H1 (cell line): ENCODE data around the gene RIBC2. TPM values are rescaled to one million over a fixed set of nuclear protein-coding genes. Genes with fewer than 3 reads are reported as not detected.

ENCODE experiments used
- CTCF ChIA-PET: fragments of 300-600 bp; sonication (Branson Sonifier 250); formaldehyde crosslinking; loops from one replicate; lab custom pipeline; 2021; ENCODE audit not compliant: partially characterized antibody; lab: Charles Lee
- POLR2A ChIA-PET: fragments of 300-600 bp; sonication (Branson Sonifier 250); formaldehyde crosslinking; loops from one replicate; lab custom pipeline; 2021; ENCODE audit warnings: inconsistent platforms; ENCODE audit not compliant: partially characterized antibody; lab: Charles Lee
- DNase-seq, 2 experiments: peaks; one replicate each; pipeline versions ENCODE4 v3.0.0 to v3.0.0-alpha.2; 2010 to 2022; ENCODE audit warnings: low spot score in 2 of 2, low read depth in 1 of 2, mixed read lengths in 1 of 2
- FAIRE-seq: peaks from 2 replicates; lab custom pipeline; 2011; peaks lifted over from hg19 to GRCh38; lab: Jason Lieb, UNC
- H2AFZ ChIP-seq: 2 replicates; pipeline ENCODE4 v1.8.1; 2012; ENCODE audit warnings: low read length, inconsistent platforms
- H2AK5ac ChIP-seq: 2 replicates; pipeline ENCODE4 v1.6.1; 2013; ENCODE audit warnings: low read depth, low read length
- H2BK120ac ChIP-seq: replicated peaks from 2 replicates; pipeline ENCODE3; 2013; ENCODE audit warnings: low read depth, low read length, inconsistent platforms
- H2BK12ac ChIP-seq: 2 replicates; pipeline ENCODE4 v1.6.1; 2013; ENCODE audit warnings: low read depth, low read length
- H2BK15ac ChIP-seq: 2 replicates; pipeline ENCODE4 v1.6.1; 2013; ENCODE audit warnings: low read length
- H2BK20ac ChIP-seq: 2 replicates; pipeline ENCODE4 v1.6.1; 2013; ENCODE audit warnings: low read length
- H2BK5ac ChIP-seq: 2 replicates; pipeline ENCODE4 v1.6.1; 2013; ENCODE audit warnings: low read depth, low read length
- H3K14ac ChIP-seq: 2 replicates; pipeline ENCODE4 v1.6.1; 2013; ENCODE audit warnings: inconsistent platforms; ENCODE audit not compliant: insufficient read length
- H3K18ac ChIP-seq: 2 replicates; pipeline ENCODE4 v1.6.1; 2013; ENCODE audit warnings: low read length; ENCODE audit errors: extremely low read depth
- H3K23ac ChIP-seq: 2 replicates; pipeline ENCODE4 v1.6.1; 2013; ENCODE audit warnings: inconsistent platforms; ENCODE audit not compliant: insufficient read length
- H3K23me2 ChIP-seq: 2 replicates; pipeline ENCODE4 v1.6.1; 2013; ENCODE audit warnings: low read depth, low read length
- H3K27ac ChIP-seq: 2 replicates; pipeline ENCODE4 v1.6.1; 2011; ENCODE audit warnings: low read depth, low read length, inconsistent platforms
- H3K27me3 ChIP-seq, 4 experiments: replicated peaks in 1 of 4; 1 replicate in 1 of 4; 2 replicates in 3 of 4; pipeline versions ENCODE4 v1.6.1 to v1.8.1; 2011 to 2013; ENCODE audit warnings: low read length in 3 of 4, mild to moderate bottlenecking in 3 of 4, inconsistent platforms in 2 of 4, mixed read lengths in 2 of 4, moderate library complexity in 1 of 4; ENCODE audit not compliant: control insufficient read depth in 3 of 4, insufficient read depth in 3 of 4; ENCODE audit errors: extremely low read depth in 1 of 4
- H3K36me3 ChIP-seq, 4 experiments: 2 replicates each; pipeline versions ENCODE4 v1.6.1 to v1.8.1; 2011 to 2013; ENCODE audit warnings: mild to moderate bottlenecking in 4 of 4, low read length in 3 of 4, moderate library complexity in 2 of 4, control low read depth in 1 of 4, inconsistent platforms in 1 of 4; ENCODE audit not compliant: insufficient read depth in 4 of 4, control insufficient read depth in 2 of 4
- H3K4ac ChIP-seq: replicated peaks from 2 replicates; pipeline ENCODE3; 2013; ENCODE audit warnings: low read length, low read depth, mixed read lengths, inconsistent platforms; ENCODE audit not compliant: insufficient read length
- H3K4me1 ChIP-seq, 4 experiments: replicated peaks in 1 of 4; 1 replicate in 1 of 4; 2 replicates in 3 of 4; pipeline versions ENCODE4 v1.6.1 to v1.8.1; 2011 to 2013; ENCODE audit warnings: low read length in 3 of 4, inconsistent platforms in 2 of 4, mixed read lengths in 1 of 4; ENCODE audit not compliant: insufficient read depth in 4 of 4, control insufficient read depth in 3 of 4
- H3K4me2 ChIP-seq, 2 experiments: 2 replicates each; pipeline versions ENCODE4 v1.6.1 to v1.8.1; 2011 to 2013; ENCODE audit warnings: low read depth in 2 of 2, low read length in 2 of 2, control low read depth in 1 of 2, inconsistent platforms in 1 of 2, mild to moderate bottlenecking in 1 of 2; ENCODE audit not compliant: insufficient read depth in 1 of 2
- H3K4me3 ChIP-seq, 4 experiments: fragments of 200-600, 300-600 bp in 1 of 4; sonication (generic), shearing (Covaris generic), sonication (Bioruptor Twin) in 1 of 4; 2 replicates each; pipeline versions ENCODE4 v1.5.1 to v1.8.1; 2011 to 2016; ENCODE audit warnings: low read length in 4 of 4, low read depth in 3 of 4, control low read depth in 2 of 4, inconsistent platforms in 2 of 4, mild to moderate bottlenecking in 2 of 4, mixed read lengths in 1 of 4, moderate library complexity in 1 of 4; ENCODE audit not compliant: insufficient read depth in 2 of 4; ENCODE audit errors: extremely low read depth in 1 of 4
- H3K56ac ChIP-seq: replicated peaks from 2 replicates; pipeline ENCODE3; 2013; ENCODE audit warnings: low read depth, mild to moderate bottlenecking, mixed read lengths, low read length, inconsistent platforms; ENCODE audit not compliant: insufficient read length
- H3K79me1 ChIP-seq: 2 replicates; pipeline ENCODE4 v1.6.1; 2013; ENCODE audit warnings: low read depth, low read length, control low read depth
- H3K79me2 ChIP-seq, 2 experiments: 2 replicates each; pipeline versions ENCODE4 v1.6.1 to v1.8.1; 2012 to 2013; ENCODE audit warnings: low read length in 2 of 2, mild to moderate bottlenecking in 2 of 2, inconsistent platforms in 1 of 2; ENCODE audit not compliant: insufficient read depth in 2 of 2, control insufficient read depth in 1 of 2
- H3K9ac ChIP-seq, 4 experiments: replicated peaks in 1 of 4; 1 replicate in 1 of 4; 2 replicates in 3 of 4; pipeline versions ENCODE4 v1.6.1 to v1.8.1; 2011 to 2013; ENCODE audit warnings: low read depth in 3 of 4, low read length in 3 of 4, control low read depth in 2 of 4, mild to moderate bottlenecking in 2 of 4, moderate library complexity in 2 of 4, inconsistent platforms in 1 of 4; ENCODE audit errors: extremely low read depth in 1 of 4
- H3K9me3 ChIP-seq, 2 experiments: 2 replicates each; pipeline versions ENCODE4 v1.6.1 to v1.8.1; 2012 to 2013; ENCODE audit warnings: mild to moderate bottlenecking in 2 of 2, moderate library complexity in 2 of 2, control low read depth in 1 of 2, inconsistent platforms in 1 of 2, low read depth in 1 of 2, low read length in 1 of 2, mixed read lengths in 1 of 2; ENCODE audit not compliant: insufficient read depth in 2 of 2
- H4K20me1 ChIP-seq, 2 experiments: replicated peaks in 1 of 2; 2 replicates each; pipeline versions ENCODE3 to v1.8.1; 2011 to 2013; ENCODE audit warnings: inconsistent platforms in 2 of 2, low read length in 2 of 2, mild to moderate bottlenecking in 1 of 2; ENCODE audit not compliant: insufficient read depth in 2 of 2, control insufficient read depth in 1 of 2
- H4K5ac ChIP-seq: 2 replicates; pipeline ENCODE4 v1.6.1; 2013; ENCODE audit warnings: low read length, low read depth, mixed read lengths, inconsistent platforms; ENCODE audit not compliant: insufficient read length
- H4K8ac ChIP-seq: 2 replicates; pipeline ENCODE4 v1.8.0; 2013; ENCODE audit warnings: mild to moderate bottlenecking, moderate library complexity, low read length, inconsistent platforms; ENCODE audit not compliant: insufficient read depth; ENCODE audit errors: extremely low read depth
- H4K91ac ChIP-seq: replicated peaks from 2 replicates; pipeline ENCODE3; 2013; ENCODE audit warnings: low read length, mixed read lengths, inconsistent platforms; ENCODE audit not compliant: insufficient read length
- ASH2L ChIP-seq: fragments of 200-600, 300-600 bp; sonication (generic); IDR thresholded peaks from one replicate; pipeline ENCODE4 v1.7.1; 2017; ENCODE audit warnings: low read length
- BCL11A ChIP-seq, 2 experiments: IDR thresholded peaks; one replicate each; pipeline ENCODE4 v1.6.1; 2011; ENCODE audit warnings: low read depth in 2 of 2, low read length in 2 of 2, mild to moderate bottlenecking in 2 of 2
- CEBPB ChIP-seq: IDR thresholded peaks from 2 replicates; pipeline ENCODE4 v1.6.1; 2012; ENCODE audit warnings: low read depth, low read length
- CREB1 ChIP-seq: IDR thresholded peaks from 2 replicates; pipeline ENCODE4 v1.6.1; 2012; ENCODE audit warnings: inconsistent platforms
- EP300 ChIP-seq, 2 experiments: IDR thresholded peaks; 1 replicate in 1 of 2; 2 replicates in 1 of 2; pipeline ENCODE4 v1.6.1; 2011 to 2012; ENCODE audit warnings: low read depth in 2 of 2, low read length in 2 of 2, mild to moderate bottlenecking in 2 of 2, borderline replicate concordance in 1 of 2, inconsistent platforms in 1 of 2, moderate library complexity in 1 of 2
- FOSL1 ChIP-seq: IDR thresholded peaks from 2 replicates; pipeline ENCODE4 v1.6.1; 2011; ENCODE audit warnings: mild to moderate bottlenecking, low read depth, low read length, moderate library complexity; ENCODE audit not compliant: insufficient read depth
- GABPA ChIP-seq: IDR thresholded peaks from 2 replicates; pipeline ENCODE4 v1.6.1; 2011; ENCODE audit warnings: mild to moderate bottlenecking, low read length, moderate library complexity, borderline replicate concordance; ENCODE audit not compliant: insufficient read depth
- HDAC2 ChIP-seq, 2 experiments: fragments of 300-600 bp in 1 of 2; sonication (generic) in 1 of 2; IDR thresholded peaks; 2 replicates each; pipeline ENCODE4 v1.6.1; 2011 to 2012; ENCODE audit warnings: low read depth in 2 of 2, low read length in 2 of 2, mild to moderate bottlenecking in 2 of 2, moderate library complexity in 2 of 2, borderline replicate concordance in 1 of 2, inconsistent platforms in 1 of 2
- JUN ChIP-seq: IDR thresholded peaks from 2 replicates; pipeline ENCODE4 v1.6.1; 2011; ENCODE audit warnings: low read depth, mild to moderate bottlenecking, improper control_type of control experiment, low read length
- JUND ChIP-seq: IDR thresholded peaks from 2 replicates; pipeline ENCODE4 v1.6.1; 2011; ENCODE audit warnings: mild to moderate bottlenecking, improper control_type of control experiment, low read length
- POLR2A ChIP-seq, 2 experiments: IDR thresholded peaks; 1 replicate in 1 of 2; 2 replicates in 1 of 2; pipeline ENCODE4 v1.6.1; 2011; ENCODE audit warnings: low read depth in 2 of 2, low read length in 2 of 2, mild to moderate bottlenecking in 2 of 2; ENCODE audit errors: control extremely low read depth in 1 of 2
- RFX5 ChIP-seq: IDR thresholded peaks from 2 replicates; pipeline ENCODE4 v1.6.1; 2011; ENCODE audit warnings: low read depth, low read length, improper control_type of control experiment, borderline replicate concordance
- SP1 ChIP-seq: IDR thresholded peaks from 2 replicates; pipeline ENCODE4 v1.6.1; 2011; ENCODE audit warnings: low read depth, low read length
- SRF ChIP-seq: IDR thresholded peaks from 2 replicates; pipeline ENCODE4 v1.6.1; 2011; ENCODE audit warnings: mild to moderate bottlenecking, low read depth, low read length, moderate library complexity
- YY1 ChIP-seq: IDR thresholded peaks from 2 replicates; pipeline ENCODE4 v1.6.1; 2011; ENCODE audit warnings: low read depth, mild to moderate bottlenecking, low read length
- ZNF274 ChIP-seq: IDR thresholded peaks from 2 replicates; pipeline ENCODE4 v1.7.0; 2012; ENCODE audit warnings: low read length, borderline replicate concordance; ENCODE audit errors: extremely low read depth
- WGBS, 2 experiments: shearing (Covaris generic) in 1 of 2; methylation state at CpG; one replicate each; pipeline versions ENCODE4 v1.1.6 to v1.1.7; 2013 to 2015; ENCODE audit warnings: low lambda C conversion rate in 2 of 2, mixed read lengths in 2 of 2, inconsistent platforms in 1 of 2, low coverage in 1 of 2, missing lambda C conversion rate in 1 of 2; ENCODE audit not compliant: insufficient replicate concordance in 2 of 2, insufficient coverage in 1 of 2, insufficient read length in 1 of 2; ENCODE audit errors: extremely low coverage in 1 of 2, missing lambda C conversion rate in 1 of 2; 5-methylcytosine and 5-hydroxymethylcytosine counted together
- polyA plus RNA-seq, 7 experiments: library from polyadenylated mRNA; depleted of rRNA in 3 of 7; stranded (reverse) in 5 of 7; unstranded in 2 of 7; fragments of >200 nt in 5 of 7; fragments of 200-250 nt in 2 of 7; gene quantifications; 1 replicate in 5 of 7; 2 replicates in 1 of 7; 4 replicates in 1 of 7; pipeline versions ENCODE4 v1.2.1 to v1.2.3, GENCODE V29; 2011 to 2013; ENCODE audit warnings: missing spikeins in 2 of 7, mixed read lengths in 2 of 7
- total RNA-seq: library from RNA; stranded (reverse); fragmentation: NEBNext Ultra II Directional; extraction: Animal tissue kit (Norgen Biotek cat#: 25700); gene quantifications from 2 replicates; pipeline ENCODE4 v1.2.1, GENCODE V29; 2021

Gene RIBC2
- total and polyA plus RNA-seq, 2 of the 8 experiments (the other 6 are each of a cell fraction or from before 2014, with no cell fraction given): 0.79 to 2.1 TPM

DNA sequence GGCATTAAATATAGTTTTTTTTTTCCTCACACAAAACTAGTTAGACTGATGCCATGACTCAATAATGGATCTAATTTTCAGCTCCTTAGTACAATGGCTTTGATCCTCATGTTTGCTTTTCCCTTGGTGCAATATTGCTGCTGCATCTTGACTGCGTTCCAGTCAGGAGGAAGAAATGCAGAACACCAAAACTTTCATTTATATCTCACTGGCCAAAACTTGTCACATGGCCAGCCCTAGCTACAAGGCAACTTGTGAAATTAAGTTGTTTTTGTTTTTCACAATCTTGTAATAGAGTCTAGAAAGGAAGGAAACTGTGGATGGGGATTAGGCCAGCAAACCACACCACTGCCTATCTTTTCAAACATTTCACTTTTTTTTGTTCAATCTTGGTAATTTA lies 36.8 kb upstream of the RIBC2 start:
- H3K36me3 ChIP-seq: no peaks in the 10 kb centered on the region
- H3K4me3 ChIP-seq: no peak overlapping the region
- H3K27me3 ChIP-seq: no peaks in the 10 kb centered on the region
- no peak overlapping the region for H2BK20ac ChIP-seq
- no peak overlapping the region for H4K91ac ChIP-seq
- H3K4me2 ChIP-seq: no peak overlapping the region
- no peaks in the 10 kb centered on the region for H4K20me1 ChIP-seq
- no peak overlapping the region for H4K8ac ChIP-seq
- H3K23ac ChIP-seq: no peak overlapping the region
- peaks cover 0 to 3% of the 10 kb centered on the region in 2 experiments; a peak in 1 of 4 replicates for H3K9me3 ChIP-seq
- no peak overlapping the region for H2AK5ac ChIP-seq
- H4K5ac ChIP-seq: no peak overlapping the region
- H3K4ac ChIP-seq: no peak overlapping the region
- CTCF ChIA-PET: interaction anchor here (0.7 to 1.8 kb wide), 2 partner anchors 25 to 26 kb away, joined by 3 to 5 read pairs; no protein-coding TSS in a partner anchor
- H3K27ac ChIP-seq: no peak overlapping the region
- POLR2A ChIA-PET: no interaction called here
- H3K18ac ChIP-seq: no peak overlapping the region
- WGBS, 2 experiments: 71% methylated on average over 1 of the region's 1 CpG; no CpG with 5 or more reads in 1 of the 2 experiments
- no peaks in the 10 kb centered on the region for H3K79me2 ChIP-seq
- H2BK12ac ChIP-seq: no peak overlapping the region
- no peak overlapping the region for H3K9ac ChIP-seq
- no peaks in the 10 kb centered on the region for H3K79me1 ChIP-seq
- no peaks in the 10 kb centered on the region for H3K4me1 ChIP-seq
- no peak overlapping the region for H3K56ac ChIP-seq
- H3K14ac ChIP-seq: no peak overlapping the region
- FAIRE-seq (no peak), DNase-seq (no peak)
- H2BK5ac ChIP-seq: no peak overlapping the region
- H2AFZ ChIP-seq: no peak overlapping the region
- no peak overlapping the region for H2BK15ac ChIP-seq
- H3K23me2 ChIP-seq: no peaks in the 10 kb centered on the region
- no peak overlapping the region for H2BK120ac ChIP-seq
- TF ChIP-seq POLR2A (IDR thresholded peaks at IDR 0.05; ENCODE audit: control extremely low read depth in 1 of 2, low read depth in 2 of 2, low read length in 2 of 2) (no peak), EP300 (IDR thresholded peaks at IDR 0.05; ENCODE audit: borderline replicate concordance in 1 of 2, low read depth in 2 of 2, low read length in 2 of 2) (no peak), HDAC2 (IDR thresholded peaks at IDR 0.05; ENCODE audit: borderline replicate concordance in 1 of 2, low read depth in 2 of 2, low read length in 2 of 2) (no peak), ZNF274 (no peak), SP1 (no peak), JUN (no peak), YY1 (no peak), ASH2L (no peak), CEBPB (no peak), CREB1 (no peak), FOSL1 (no peak), BCL11A (IDR thresholded peaks at IDR 0.05; ENCODE audit: low read depth in 2 of 2, low read length in 2 of 2) (no peak), RFX5 (no peak), GABPA (no peak), JUND (no peak), SRF (no peak)
